Activated B cell treated with CpG ODN at 0.5 μM for 24 hours (primary cell): ENCODE data around the gene GALNT15. TPM values are rescaled to one million over a fixed set of nuclear protein-coding genes. Genes with fewer than 3 reads are reported as not detected.

ENCODE experiments used
- ATAC-seq: fragments of 200-7000 bp; cut with Tn5 transposase; one replicate; pipeline ENCODE4 v1.10.0; 2021; ENCODE audit warnings: low read depth, mild to moderate bottlenecking, moderate library complexity
- CTCF ChIA-PET: fragments of 350-600 bp; sonication (Branson Sonifier 250); formaldehyde crosslinking; loops from one replicate; lab custom pipeline; 2021; ENCODE audit warnings: antibody characterized with exemption; lab: Charles Lee
- POLR2A ChIA-PET: fragments of 350-600 bp; sonication (Branson Sonifier 250); formaldehyde crosslinking; loops from one replicate; lab custom pipeline; 2021; ENCODE audit warnings: antibody characterized with exemption; lab: Charles Lee
- DNase-seq: peaks from one replicate; pipeline ENCODE4 v3.0.0; 2022
- H3K27ac Mint-ChIP-seq: one replicate; pipeline ENCODE4 v1.8.0; 2020; ENCODE audit warnings: mixed read lengths
- H3K27me3 Mint-ChIP-seq: one replicate; pipeline ENCODE4 v1.8.0; 2021; ENCODE audit warnings: mixed read lengths
- H3K36me3 Mint-ChIP-seq: one replicate; pipeline ENCODE4 v1.8.0; 2021; ENCODE audit warnings: low read depth, mixed read lengths
- H3K4me1 Mint-ChIP-seq: one replicate; pipeline ENCODE4 v1.8.0; 2021; ENCODE audit warnings: mixed read lengths
- H3K4me3 Mint-ChIP-seq: one replicate; pipeline ENCODE4 v1.8.0; 2020; ENCODE audit warnings: mild to moderate bottlenecking, mixed read lengths
- H3K9me3 Mint-ChIP-seq: one replicate; pipeline ENCODE4 v1.8.0; 2020; ENCODE audit warnings: mixed read lengths
- CTCF ChIP-seq: fragments of 200-600 bp; IDR thresholded peaks from one replicate; pipeline ENCODE4 v1.8.0; 2022; ENCODE audit warnings: antibody characterized with exemption, mild to moderate bottlenecking
- intact Hi-C: fragments of 100-400 bp; cut with micrococcal nuclease; formaldehyde crosslinking; loops from one replicate; pipeline ENCODE4 v1.15.1; 2024
- total RNA-seq: library from RNA; stranded (reverse); gene quantifications from 2 replicates; pipeline ENCODE4 v1.2.3, GENCODE V29; 2022

GALNT15 gene
- total RNA-seq, 1 donor from 2014 or later, result not detected

DNA sequence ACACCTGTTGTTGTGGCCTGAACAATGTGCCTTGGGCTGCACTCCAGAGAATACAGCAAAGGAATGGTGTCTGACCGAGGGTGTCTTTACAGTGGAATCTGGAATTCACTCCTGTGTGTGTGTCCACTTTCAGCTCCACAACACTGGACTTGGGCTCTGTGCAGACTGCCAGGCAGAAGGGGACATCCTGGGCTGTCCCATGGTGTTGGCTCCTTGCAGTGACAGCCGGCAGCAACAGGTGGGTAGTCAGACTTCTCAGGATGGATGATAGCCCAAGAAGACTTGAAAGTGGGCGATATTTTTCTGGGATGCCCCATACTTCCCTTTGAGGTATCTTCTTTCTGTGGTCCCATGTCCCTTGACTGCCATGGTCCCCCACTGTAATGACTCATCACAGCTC is 45.3 kb downstream of the GALNT15 start:
- H3K27me3 Mint-ChIP-seq, result peaks cover 10% of the 10 kb centered on the region
- H3K4me3 Mint-ChIP-seq, result no peak overlapping the region
- ATAC-seq (no peak), DNase-seq (no peak)
- peaks cover 4% of the 10 kb centered on the region for H3K4me1 Mint-ChIP-seq
- H3K9me3 Mint-ChIP-seq, result peaks cover 3% of the 10 kb centered on the region
- no peaks in the 10 kb centered on the region for H3K36me3 Mint-ChIP-seq
- H3K27ac Mint-ChIP-seq, result no peak overlapping the region
- intact Hi-C loops, result no loop called here
- ChIA-PET POLR2A (no interaction called here), CTCF (no interaction called here)
- TF ChIP-seq CTCF, result no peak

GRCh38 chr3:16221990-16222389 is 47.5 kb downstream of the GALNT15 start:
- Mint-ChIP-seq H3K27me3 (peaks cover 6% of the 10 kb centered on the region), H3K9me3 (peaks cover 7% of the 10 kb centered on the region), H3K4me3 (no peak overlapping the region), H3K4me1 (peaks cover 4% of the 10 kb centered on the region), H3K36me3 (no peaks in the 10 kb centered on the region), H3K27ac (no peak overlapping the region)
- no peak for TF ChIP-seq CTCF
- POLR2A ChIA-PET, result no interaction called here
- CTCF ChIA-PET, result no interaction called here
- DNase-seq (no peak), ATAC-seq (no peak)
- intact Hi-C loops, result no loop called here

- CTCF ChIA-PET, result no interaction called here
- intact Hi-C loops, result no loop called here
- no peaks in the 10 kb centered on the region for H3K36me3 Mint-ChIP-seq
- H3K4me1 Mint-ChIP-seq, result peaks cover 4% of the 10 kb centered on the region
- POLR2A ChIA-PET, result no interaction called here
- H3K27me3 Mint-ChIP-seq, result peaks cover 6% of the 10 kb centered on the region
- no peak overlapping the region for H3K27ac Mint-ChIP-seq
- TF ChIP-seq CTCF, result no peak
- H3K9me3 Mint-ChIP-seq, result peaks cover 7% of the 10 kb centered on the region
- ATAC-seq, result no peak
- no peak overlapping the region for H3K4me3 Mint-ChIP-seq
- no peak for DNase-seq
These were observed 48.1 kb downstream of the GALNT15 start for GRCh38 chr3:16222547-16222946.

DNA sequence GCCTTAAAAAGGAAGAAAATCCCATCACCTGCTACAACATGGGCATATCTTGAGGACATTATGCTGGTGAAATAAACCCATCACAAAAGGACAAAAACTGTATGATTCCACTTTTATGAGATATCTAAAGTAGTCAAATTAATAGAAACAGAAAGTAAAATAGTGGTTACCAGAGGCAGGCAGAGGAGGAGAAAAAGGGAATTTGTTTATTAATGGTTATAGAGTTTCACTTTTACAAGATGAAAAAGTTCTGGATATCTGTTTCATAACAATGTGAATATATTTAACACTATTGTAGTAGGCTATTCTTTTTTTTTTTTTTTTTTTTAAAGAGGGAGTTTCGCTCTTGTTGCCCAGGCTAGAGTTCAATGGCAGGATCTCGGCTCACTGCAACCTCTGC is 49.8 kb downstream of the GALNT15 start:
- CTCF ChIA-PET, result no interaction called here
- POLR2A ChIA-PET, result no interaction called here
- TF ChIP-seq CTCF, result no peak
- Mint-ChIP-seq H3K27me3 (peaks cover 5% of the 10 kb centered on the region), H3K36me3 (no peaks in the 10 kb centered on the region), H3K4me1 (peaks cover 4% of the 10 kb centered on the region), H3K27ac (no peak overlapping the region), H3K4me3 (no peak overlapping the region), H3K9me3 (peaks cover 7% of the 10 kb centered on the region)
- intact Hi-C loops, result no loop called here
- no peak for DNase-seq
- no peak for ATAC-seq

- no peak for TF ChIP-seq CTCF
- POLR2A ChIA-PET, result interaction anchor here (0.7 kb wide), 1 partner anchor 1894 kb away, joined by 5 read pairs; no protein-coding TSS in a partner anchor
- H3K9me3 Mint-ChIP-seq, result peaks cover 4% of the 10 kb centered on the region
- no peaks in the 10 kb centered on the region for H3K36me3 Mint-ChIP-seq
- peaks cover 4% of the 10 kb centered on the region for H3K27me3 Mint-ChIP-seq
- no peak for ATAC-seq
- intact Hi-C loops, result no loop called here
- no peak for DNase-seq
- peaks cover 4% of the 10 kb centered on the region for H3K4me1 Mint-ChIP-seq
- H3K27ac Mint-ChIP-seq, result no peak overlapping the region
- no peak overlapping the region for H3K4me3 Mint-ChIP-seq
- CTCF ChIA-PET, result no interaction called here
These were observed 53.1 kb downstream of the GALNT15 start for GRCh38 chr3:16227566-16227965.
